HTR-8/SVneo (cell line): ENCODE data around the gene VAMP5.
"Not testable (repeated sequence)": the region's sequence is repeated elsewhere in the genome, so short reads cannot be mapped to it uniquely, and the experiment has no call there.

ENCODE experiments used
- DNase-seq: peaks from one replicate; pipeline ENCODE4 v3.0.0; 2011; ENCODE audit warnings: low spot score, mixed read lengths; ENCODE audit not compliant: insufficient read length
- FAIRE-seq: peaks from 2 replicates; lab custom pipeline; 2011; peaks lifted over from hg19 to GRCh38; lab: Jason Lieb, UNC

Gene VAMP5

GRCh38 chr2:85584354-85584856, at the start of gene VAMP5:
Gene VAMP5 (plus strand): TSS chr2:85584431. CDS start chr2:85584491, 60 bp downstream.
- DNase-seq, result no peak
- no peak for FAIRE-seq

- FAIRE-seq (no peak), DNase-seq (no peak)
These were observed 49.4 kb upstream of the VAMP5 start for GRCh38 chr2:85534881-85535280.

- FAIRE-seq, result no peak
- peak; percentile 66 for DNase-seq
These were observed 47.8 kb upstream of the VAMP5 start for GRCh38 chr2:85536479-85536878.

GRCh38 chr2:85537600-85538506, 46.4 kb upstream of the VAMP5 start:
- peak; percentile 26 for DNase-seq
- FAIRE-seq, result no peak

GRCh38 chr2:85538507-85539360, 45.5 kb upstream of the VAMP5 start, which contains the start of gene MAT2A:
Gene MAT2A (plus strand): TSS chr2:85539168. CDS start chr2:85539288, 120 bp downstream.
- DNase-seq (peak; percentile 93), FAIRE-seq (peak; percentile 86)

GRCh38 chr2:85539361-85540132, 44.7 kb upstream of the VAMP5 start:
- FAIRE-seq (peak; percentile 13), DNase-seq (no peak)

- FAIRE-seq, result no peak
These were observed 44.0 kb upstream of the VAMP5 start for GRCh38 chr2:85540133-85540648.

GRCh38 chr2:85541262-85541661, 43.0 kb upstream of the VAMP5 start:
- no peak for FAIRE-seq

More at GRCh38 chr2:85540133-85540648, 44.0 kb upstream of the VAMP5 start:
- no peak for DNase-seq

GRCh38 chr2:85541753-85542457, 42.3 kb upstream of the VAMP5 start:
- no peak for DNase-seq
- no peak for FAIRE-seq

More at GRCh38 chr2:85541262-85541661, 43.0 kb upstream of the VAMP5 start:
- no peak for DNase-seq

- DNase-seq, result no peak
- no peak for FAIRE-seq
These were observed 41.5 kb upstream of the VAMP5 start for GRCh38 chr2:85542777-85543176.

- FAIRE-seq, DNase-seq: not testable (repeated sequence)
These were observed 40.0 kb upstream of the VAMP5 start for GRCh38 chr2:85544254-85544691.

- DNase-seq, FAIRE-seq: not testable (repeated sequence)
These were observed 39.1 kb upstream of the VAMP5 start for GRCh38 chr2:85544915-85545779.

GRCh38 chr2:85545780-85546240, 38.4 kb upstream of the VAMP5 start:
- DNase-seq (no peak), FAIRE-seq (no peak)

- FAIRE-seq (no peak), DNase-seq (no peak)
These were observed 37.0 kb upstream of the VAMP5 start for GRCh38 chr2:85547089-85547858.

GRCh38 chr2:85547859-85548607, 36.2 kb upstream of the VAMP5 start:
- DNase-seq (no peak), FAIRE-seq (no peak)

GRCh38 chr2:85548608-85548900, 35.7 kb upstream of the VAMP5 start:
- FAIRE-seq (no peak), DNase-seq (no peak)

- FAIRE-seq (no peak), DNase-seq (no peak)
These were observed 35.1 kb upstream of the VAMP5 start for GRCh38 chr2:85549095-85549494.
